ENCODE measurements around the gene CCDC92.

The CCDC92 gene

DNA sequence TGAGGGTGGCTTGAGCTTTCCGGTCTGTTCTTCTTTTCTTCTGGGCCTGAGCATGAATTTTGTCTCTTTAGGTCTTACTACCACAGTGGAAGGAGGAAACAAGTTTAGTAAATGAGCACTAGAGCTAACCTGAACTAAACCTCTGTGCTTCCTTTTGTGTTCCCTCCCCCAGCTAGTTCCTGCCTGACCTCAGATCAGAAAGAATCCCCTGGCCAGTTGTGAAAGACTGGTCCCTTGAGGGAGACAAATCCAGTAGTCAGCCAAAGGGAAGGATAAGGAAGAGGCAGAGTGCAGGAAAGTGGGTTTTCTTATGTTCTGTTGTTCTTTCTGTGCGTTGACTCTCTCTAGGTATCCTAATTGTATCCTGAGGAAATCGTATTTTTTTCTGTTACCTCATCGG lies 17.9 kb upstream of the CCDC92 start:
- Histone ChIP-seq H3K9me3 (ENCODE audit: low read depth, low read length) (no peaks in the 10 kb centered on the region), H3K27ac (no peak overlapping the region), H3K4me3 (no peak overlapping the region), H3K9ac (ENCODE audit: insufficient read length) (no peak overlapping the region), H3K36me3 (ENCODE audit: insufficient read depth, low read length) (peaks cover 52% of the 10 kb centered on the region)
- TF ChIP-seq FOXP2 (optimal IDR thresholded peaks at IDR 0.05; ENCODE audit: control extremely low read depth, extremely low read length, insufficient read depth) = no peak
- TF ChIP-seq EZH2 (IDR thresholded peaks at IDR 0.05) = no peak
- no peak for TF ChIP-seq POLR2AphosphoS5 (IDR thresholded peaks at IDR 0.05; ENCODE audit: borderline replicate concordance, low read depth, low read length)
- DNase-seq (ENCODE audit: low read depth, low spot score) = no peak

DNA sequence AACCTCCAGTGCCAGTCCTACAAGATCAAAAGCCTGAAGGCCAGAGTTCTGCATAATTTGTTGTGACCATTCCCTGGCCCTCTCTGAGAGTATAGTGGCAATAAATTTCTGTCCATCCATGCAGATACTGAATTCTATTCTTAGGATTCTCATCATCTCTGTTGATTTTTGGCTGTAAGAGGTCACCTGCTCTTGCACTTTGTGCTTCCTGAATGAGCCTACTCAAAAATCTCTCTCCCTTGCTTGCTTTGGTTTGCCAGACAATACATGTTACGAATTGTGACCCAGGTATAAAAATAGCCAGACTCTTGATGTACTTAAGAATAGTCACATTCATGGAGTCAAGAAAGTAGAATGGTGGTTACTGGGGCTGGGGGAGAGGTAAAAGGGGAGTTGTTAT lies 17.1 kb upstream of the CCDC92 start:
- Histone ChIP-seq H3K36me3 (ENCODE audit: insufficient read depth, low read length) (peaks cover 52% of the 10 kb centered on the region), H3K4me3 (no peak overlapping the region), H3K9ac (ENCODE audit: insufficient read length) (no peak overlapping the region), H3K9me3 (ENCODE audit: low read depth, low read length) (no peaks in the 10 kb centered on the region), H3K27ac (no peak overlapping the region)
- TF ChIP-seq FOXP2 (optimal IDR thresholded peaks at IDR 0.05; ENCODE audit: control extremely low read depth, extremely low read length, insufficient read depth) (no peak), POLR2AphosphoS5 (IDR thresholded peaks at IDR 0.05; ENCODE audit: borderline replicate concordance, low read depth, low read length) (no peak), EZH2 (IDR thresholded peaks at IDR 0.05) (no peak)
- DNase-seq (ENCODE audit: low read depth, low spot score) = no peak

DNA sequence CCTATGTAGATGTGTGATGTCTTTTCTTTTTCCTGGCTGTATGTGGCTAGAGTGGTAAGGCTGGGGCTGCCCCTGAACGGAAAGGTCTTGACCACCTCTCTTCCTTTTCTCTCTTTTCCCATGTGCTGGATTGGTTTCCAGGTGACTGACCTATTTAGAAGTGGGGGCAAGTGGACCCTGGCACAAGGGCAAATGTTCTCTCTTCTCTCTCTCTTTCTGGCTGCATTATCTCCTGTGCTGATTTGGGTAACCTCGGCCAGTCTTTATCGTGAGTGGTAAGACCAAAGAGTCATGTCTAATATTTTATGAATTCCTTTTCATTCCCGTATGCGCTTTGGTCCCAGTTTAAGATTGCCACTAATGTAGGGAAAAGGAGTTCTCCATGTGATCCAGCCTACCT lies 16.5 kb upstream of the CCDC92 start:
- H3K27ac ChIP-seq = no peak overlapping the region
- H3K4me3 ChIP-seq = no peak overlapping the region
- DNase-seq (ENCODE audit: low read depth, low spot score) = no peak
- no peak overlapping the region for H3K9ac ChIP-seq (ENCODE audit: insufficient read length)
- TF ChIP-seq POLR2AphosphoS5 (IDR thresholded peaks at IDR 0.05; ENCODE audit: borderline replicate concordance, low read depth, low read length) = no peak
- TF ChIP-seq EZH2 (IDR thresholded peaks at IDR 0.05) = no peak
- TF ChIP-seq FOXP2 (optimal IDR thresholded peaks at IDR 0.05; ENCODE audit: control extremely low read depth, extremely low read length, insufficient read depth) = no peak
- no peaks in the 10 kb centered on the region for H3K9me3 ChIP-seq (ENCODE audit: low read depth, low read length)
- peaks cover 52% of the 10 kb centered on the region for H3K36me3 ChIP-seq (ENCODE audit: insufficient read depth, low read length)

DNA sequence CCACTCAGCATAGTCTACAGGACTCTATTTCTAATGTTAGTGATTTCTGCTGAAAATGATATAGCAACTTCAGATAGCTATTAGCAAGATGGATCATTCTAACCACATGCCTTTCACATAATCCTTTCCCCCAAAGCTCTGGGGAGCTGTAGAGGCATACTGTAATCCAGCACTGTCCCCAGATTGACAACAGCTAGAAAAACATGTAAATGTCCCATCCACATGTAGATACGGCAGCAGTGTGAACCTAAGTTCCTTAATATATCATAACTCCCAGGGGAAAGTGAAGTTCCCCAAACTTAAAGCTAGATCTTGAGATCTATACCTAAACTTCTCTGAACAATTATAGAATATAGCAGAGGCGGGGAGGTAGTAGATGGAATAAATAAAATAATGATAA lies 14.4 kb upstream of the CCDC92 start:
- Histone ChIP-seq H3K36me3 (ENCODE audit: insufficient read depth, low read length) (peaks cover 55% of the 10 kb centered on the region), H3K9ac (ENCODE audit: insufficient read length) (no peak overlapping the region), H3K9me3 (ENCODE audit: low read depth, low read length) (no peaks in the 10 kb centered on the region), H3K27ac (no peak overlapping the region), H3K4me3 (no peak overlapping the region)
- no peak for DNase-seq (ENCODE audit: low read depth, low spot score)
- no peak for TF ChIP-seq EZH2 (IDR thresholded peaks at IDR 0.05)
- no peak for TF ChIP-seq POLR2AphosphoS5 (IDR thresholded peaks at IDR 0.05; ENCODE audit: borderline replicate concordance, low read depth, low read length)
- TF ChIP-seq FOXP2 (optimal IDR thresholded peaks at IDR 0.05; ENCODE audit: control extremely low read depth, extremely low read length, insufficient read depth) = no peak

DNA sequence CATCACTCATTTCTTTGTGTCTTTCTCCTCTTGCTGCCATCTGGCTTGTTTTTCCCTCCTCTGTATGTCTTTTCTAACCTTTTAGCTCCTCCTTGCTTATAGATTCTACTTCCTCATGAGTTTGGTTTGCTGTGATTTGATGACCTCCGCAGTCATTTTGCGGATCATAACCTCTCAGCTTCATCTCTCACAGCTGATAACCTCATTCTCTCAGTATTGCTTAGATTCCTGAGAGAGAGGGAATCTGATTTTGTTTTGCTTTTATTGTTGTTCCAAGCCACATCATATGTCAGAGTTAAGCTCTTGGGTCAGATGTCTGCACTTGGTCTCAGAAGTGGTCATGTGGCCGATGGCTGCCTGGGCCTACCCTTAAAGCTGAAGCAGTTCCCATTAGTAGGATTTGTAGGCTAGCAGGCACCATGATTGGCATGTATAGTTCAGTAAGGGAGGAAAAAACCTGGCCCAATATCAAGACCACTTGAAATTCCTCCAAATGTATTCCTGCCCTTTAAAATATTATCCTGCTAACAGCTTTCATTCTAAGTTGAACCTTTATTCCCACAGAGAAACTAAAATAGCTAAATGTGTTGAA lies 13.8 kb upstream of the CCDC92 start:
- DNase-seq (ENCODE audit: low read depth, low spot score) = no peak
- H3K4me3 ChIP-seq = no peak overlapping the region

DNA sequence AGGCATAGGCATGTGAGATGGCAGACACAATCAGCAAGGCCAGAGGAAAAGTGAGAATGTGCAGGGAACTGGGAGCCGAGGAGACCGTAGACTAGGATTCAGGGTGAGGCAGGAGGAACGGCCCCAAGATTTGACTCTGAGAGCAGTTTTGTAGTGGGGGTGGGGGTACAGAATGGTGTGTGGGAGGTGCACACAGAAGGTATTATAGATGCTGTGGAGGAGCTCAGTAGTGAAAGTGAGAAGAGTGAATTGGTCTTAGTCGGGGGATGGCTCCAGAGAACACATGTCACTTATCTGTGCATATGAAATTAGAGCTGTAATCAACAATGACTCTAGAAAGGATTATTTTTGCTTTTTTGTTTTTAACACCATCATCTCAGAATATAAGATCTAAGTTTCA lies 12.3 kb upstream of the CCDC92 start:
- H3K36me3 ChIP-seq (ENCODE audit: insufficient read depth, low read length) = peaks cover 43% of the 10 kb centered on the region
- no peak overlapping the region for H3K27ac ChIP-seq
- no peak overlapping the region for H3K4me3 ChIP-seq
- DNase-seq (ENCODE audit: low read depth, low spot score) = no peak
- TF ChIP-seq POLR2AphosphoS5 (IDR thresholded peaks at IDR 0.05; ENCODE audit: borderline replicate concordance, low read depth, low read length) = no peak
- no peak overlapping the region for H3K9ac ChIP-seq (ENCODE audit: insufficient read length)
- no peaks in the 10 kb centered on the region for H3K9me3 ChIP-seq (ENCODE audit: low read depth, low read length)

More for the DNA sequence above, 13.8 kb upstream of the CCDC92 start:
- TF ChIP-seq POLR2AphosphoS5 (IDR thresholded peaks at IDR 0.05; ENCODE audit: borderline replicate concordance, low read depth, low read length) = no peak
- TF ChIP-seq EZH2 (IDR thresholded peaks at IDR 0.05) = no peak
- no peak for TF ChIP-seq FOXP2 (optimal IDR thresholded peaks at IDR 0.05; ENCODE audit: control extremely low read depth, extremely low read length, insufficient read depth)
- H3K9me3 ChIP-seq (ENCODE audit: low read depth, low read length) = no peaks in the 10 kb centered on the region
- H3K27ac ChIP-seq = no peak overlapping the region
- peaks cover 56% of the 10 kb centered on the region for H3K36me3 ChIP-seq (ENCODE audit: insufficient read depth, low read length)
- no peak overlapping the region for H3K9ac ChIP-seq (ENCODE audit: insufficient read length)

DNA sequence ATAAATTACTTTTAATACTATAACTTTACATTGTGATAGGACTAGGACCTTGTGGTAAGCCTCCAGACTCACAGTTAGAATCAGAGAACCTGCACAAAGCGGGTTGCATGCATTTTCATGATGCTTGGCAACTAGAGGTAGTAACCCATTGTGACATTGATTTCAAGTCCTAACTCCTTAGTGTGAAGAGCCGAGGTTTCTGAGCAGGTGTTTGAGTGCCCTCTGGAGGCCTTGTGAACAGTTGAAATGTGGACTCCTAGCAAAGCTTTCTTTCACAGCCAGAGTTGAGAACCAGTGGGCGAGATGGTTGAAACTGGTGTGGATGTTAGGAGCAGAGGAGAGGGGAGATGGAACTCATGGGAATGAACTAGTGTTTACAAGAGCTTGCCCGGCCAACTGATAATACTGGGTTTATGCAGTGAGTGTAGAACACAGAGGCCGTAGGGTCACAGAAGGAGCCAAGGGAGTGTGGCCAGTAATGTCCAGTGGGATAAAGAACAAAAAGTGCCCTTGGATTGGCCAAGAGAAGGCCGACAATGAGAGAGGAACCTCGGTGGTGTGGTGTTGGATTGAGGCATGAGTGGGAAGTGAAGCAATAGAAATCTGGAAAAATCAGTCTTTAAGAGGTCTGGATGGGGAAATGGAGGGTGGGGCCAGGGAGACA lies 11.3 kb upstream of the CCDC92 start:
- H3K36me3 ChIP-seq (ENCODE audit: insufficient read depth, low read length) = peaks cover 40% of the 10 kb centered on the region
- no peak overlapping the region for H3K4me3 ChIP-seq
- H3K9ac ChIP-seq (ENCODE audit: insufficient read length) = no peak overlapping the region
- no peak for DNase-seq (ENCODE audit: low read depth, low spot score)
- no peak for TF ChIP-seq POLR2AphosphoS5 (IDR thresholded peaks at IDR 0.05; ENCODE audit: borderline replicate concordance, low read depth, low read length)
- TF ChIP-seq FOXP2 (optimal IDR thresholded peaks at IDR 0.05; ENCODE audit: control extremely low read depth, extremely low read length, insufficient read depth) = no peak
- TF ChIP-seq EZH2 (IDR thresholded peaks at IDR 0.05) = no peak
- H3K27ac ChIP-seq = no peak overlapping the region
- no peaks in the 10 kb centered on the region for H3K9me3 ChIP-seq (ENCODE audit: low read depth, low read length)

DNA sequence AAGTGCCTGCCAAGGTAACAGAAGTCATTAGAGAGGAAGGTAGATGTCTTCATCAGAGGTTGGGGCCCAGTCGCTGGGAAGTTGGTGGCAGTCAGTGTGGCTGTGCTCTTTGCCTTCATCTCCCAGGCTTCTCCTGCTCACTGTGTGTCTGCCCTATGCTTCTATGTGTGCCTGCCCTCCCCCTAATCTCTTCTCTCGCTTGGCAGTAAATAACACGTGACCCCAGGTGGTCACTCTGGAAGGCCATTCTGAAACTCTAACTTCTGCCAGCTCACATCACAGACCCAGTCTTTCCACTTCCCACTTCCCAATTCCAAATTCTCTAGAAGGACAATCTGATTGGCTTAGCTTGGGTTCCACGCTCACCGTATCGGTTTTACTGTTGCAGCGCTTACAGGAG lies 9.6 kb upstream of the CCDC92 start:
- Histone ChIP-seq H3K4me3 (no peak overlapping the region), H3K36me3 (ENCODE audit: insufficient read depth, low read length) (peaks cover 37% of the 10 kb centered on the region), H3K9me3 (ENCODE audit: low read depth, low read length) (no peaks in the 10 kb centered on the region), H3K9ac (ENCODE audit: insufficient read length) (no peak overlapping the region), H3K27ac (no peak overlapping the region)
- DNase-seq (ENCODE audit: low read depth, low spot score) = no peak
- TF ChIP-seq EZH2 (IDR thresholded peaks at IDR 0.05) (no peak), POLR2AphosphoS5 (IDR thresholded peaks at IDR 0.05; ENCODE audit: borderline replicate concordance, low read depth, low read length) (no peak), FOXP2 (optimal IDR thresholded peaks at IDR 0.05; ENCODE audit: control extremely low read depth, extremely low read length, insufficient read depth) (no peak)

DNA sequence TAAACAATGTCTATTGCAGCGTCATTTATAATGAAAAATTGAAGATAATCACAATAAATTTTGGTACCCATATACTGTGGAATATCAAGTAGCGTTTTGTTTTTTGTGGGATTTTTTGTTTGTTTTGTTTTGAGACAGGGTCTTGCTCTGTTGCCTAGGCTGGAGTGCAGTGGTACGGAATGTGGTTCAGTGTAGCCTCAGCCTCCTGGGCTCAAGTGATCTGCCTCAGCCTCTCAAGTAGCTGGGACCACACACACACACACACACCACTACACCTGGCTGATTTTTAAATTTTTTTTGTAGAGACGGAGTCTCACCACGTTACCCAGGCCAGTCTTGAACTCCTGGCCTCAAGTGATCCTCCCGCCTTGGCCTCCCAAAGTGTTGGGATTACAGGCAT lies 6.9 kb upstream of the CCDC92 start:
- H3K27ac ChIP-seq = no peak overlapping the region
- no peak for TF ChIP-seq EZH2 (IDR thresholded peaks at IDR 0.05)
- TF ChIP-seq POLR2AphosphoS5 (IDR thresholded peaks at IDR 0.05; ENCODE audit: borderline replicate concordance, low read depth, low read length) = no peak
- no peak for TF ChIP-seq FOXP2 (optimal IDR thresholded peaks at IDR 0.05; ENCODE audit: control extremely low read depth, extremely low read length, insufficient read depth)
- H3K36me3 ChIP-seq (ENCODE audit: insufficient read depth, low read length) = peaks cover 59% of the 10 kb centered on the region
- no peak overlapping the region for H3K9ac ChIP-seq (ENCODE audit: insufficient read length)
- no peak overlapping the region for H3K4me3 ChIP-seq
- H3K9me3 ChIP-seq (ENCODE audit: low read depth, low read length) = no peaks in the 10 kb centered on the region
- no peak for DNase-seq (ENCODE audit: low read depth, low spot score)

Measured in SK-N-MC (cell line).